ENCODE data around the gene FNDC3B. TPM values are rescaled to one million over a fixed set of nuclear protein-coding genes. Genes with fewer than 3 reads are reported as not detected.

Gene FNDC3B
- total and polyA plus RNA-seq, 7 donors = 16.2 to 93.9 (median 50.3) TPM

GRCh38 chr3:172130717-172131050 lies 91.3 kb downstream of the FNDC3B start:
- H3K9me3 ChIP-seq = no peaks in the 10 kb centered on the region
- WGBS, 2 donors = 90 to 94% methylated on average over 2 of the region's 2 CpGs
- no peak overlapping the region for H3K4me3 ChIP-seq
- peak overlapping the region; percentile 38 to 86 (median 74) for H3K27ac ChIP-seq
- H3K4me1 ChIP-seq = peaks cover 0 to 78% (median 50%) of the 10 kb centered on the region in 4 donors
- no peaks in the 10 kb centered on the region for H3K27me3 ChIP-seq
- intact Hi-C loops (cut with DNase I) = no loop called here
- DNase-seq = no peak
- H3K36me3 ChIP-seq = no peaks in the 10 kb centered on the region
- TF ChIP-seq POLR2AphosphoS5 (IDR thresholded peaks at IDR 0.05) (no peak), EP300 (IDR thresholded peaks at IDR 0.05) (no peak), POLR2A (IDR thresholded peaks at IDR 0.05) (no peak), CTCF (IDR thresholded peaks at IDR 0.05) (no peak)

- intact Hi-C loops (cut with DNase I) = no loop called here
- Histone ChIP-seq H3K27ac (peak overlapping the region in 1 of 4 donors; percentile 86), H3K36me3 (no peaks in the 10 kb centered on the region), H3K27me3 (no peaks in the 10 kb centered on the region), H3K4me1 (peaks cover 0 to 79% (median 48%) of the 10 kb centered on the region in 4 donors), H3K4me3 (no peak overlapping the region), H3K9me3 (no peaks in the 10 kb centered on the region)
- WGBS, 2 donors = 74 to 90% methylated on average over 1 of the region's 1 CpG
- TF ChIP-seq EP300 (IDR thresholded peaks at IDR 0.05) (no peak), CTCF (IDR thresholded peaks at IDR 0.05) (no peak), POLR2AphosphoS5 (IDR thresholded peaks at IDR 0.05) (no peak), POLR2A (IDR thresholded peaks at IDR 0.05) (no peak)
- no peak for DNase-seq
Observed at GRCh38 chr3:172131746-172132145, 92.4 kb downstream of the FNDC3B start.

- no peaks in the 10 kb centered on the region for H3K9me3 ChIP-seq
- intact Hi-C loops (cut with DNase I) = no loop called here
- no peak overlapping the region for H3K4me3 ChIP-seq
- 80 to 84% methylated on average over 4 of the region's 4 CpGs for WGBS, 2 donors
- H3K27me3 ChIP-seq = no peaks in the 10 kb centered on the region
- TF ChIP-seq POLR2AphosphoS5 (IDR thresholded peaks at IDR 0.05) = no peak
- TF ChIP-seq EP300 (IDR thresholded peaks at IDR 0.05) = no peak
- TF ChIP-seq POLR2A (IDR thresholded peaks at IDR 0.05) = no peak
- TF ChIP-seq CTCF (IDR thresholded peaks at IDR 0.05) = no peak
- H3K27ac ChIP-seq = peak overlapping the region in 1 of 4 donors; percentile 86
- peaks cover 0 to 79% (median 46%) of the 10 kb centered on the region in 4 donors for H3K4me1 ChIP-seq
- H3K36me3 ChIP-seq = no peaks in the 10 kb centered on the region
- DNase-seq = no peak
Observed at GRCh38 chr3:172132159-172132586, 92.8 kb downstream of the FNDC3B start.

- no peaks in the 10 kb centered on the region for H3K9me3 ChIP-seq
- no peak overlapping the region for H3K4me3 ChIP-seq
- 88 to 95% methylated on average over 3 of the region's 3 CpGs for WGBS, 2 donors
- TF ChIP-seq POLR2A (IDR thresholded peaks at IDR 0.05) (no peak), EP300 (IDR thresholded peaks at IDR 0.05) (no peak), CTCF (IDR thresholded peaks at IDR 0.05) (no peak), POLR2AphosphoS5 (IDR thresholded peaks at IDR 0.05) (no peak)
- peaks cover 0 to 79% (median 46%) of the 10 kb centered on the region in 4 donors for H3K4me1 ChIP-seq
- no peaks in the 10 kb centered on the region for H3K36me3 ChIP-seq
- peak overlapping the region in 1 of 4 donors; percentile 86 for H3K27ac ChIP-seq
- DNase-seq = no peak
- H3K27me3 ChIP-seq = no peaks in the 10 kb centered on the region
- intact Hi-C loops (cut with DNase I) = no loop called here
Observed at GRCh38 chr3:172132721-172133311, 93.4 kb downstream of the FNDC3B start.

- Histone ChIP-seq H3K36me3 (no peaks in the 10 kb centered on the region), H3K4me1 (peaks cover 0 to 79% (median 49%) of the 10 kb centered on the region in 4 donors)
Observed at GRCh38 chr3:172133838-172134237, 94.5 kb downstream of the FNDC3B start.

More at GRCh38 chr3:172133838-172134237, 94.5 kb downstream of the FNDC3B start:
- no peak for DNase-seq
- no peak for TF ChIP-seq EP300 (IDR thresholded peaks at IDR 0.05)
- no peak for TF ChIP-seq POLR2A (IDR thresholded peaks at IDR 0.05)
- TF ChIP-seq CTCF (IDR thresholded peaks at IDR 0.05) = no peak
- TF ChIP-seq POLR2AphosphoS5 (IDR thresholded peaks at IDR 0.05) = no peak
- intact Hi-C loops (cut with DNase I) = no loop called here
- Histone ChIP-seq H3K9me3 (no peaks in the 10 kb centered on the region), H3K27ac (peak overlapping the region in 1 of 4 donors; percentile 32), H3K4me3 (no peak overlapping the region), H3K27me3 (no peaks in the 10 kb centered on the region)
- 90 to 99% methylated on average over 4 of the region's 4 CpGs for WGBS, 2 donors
